OCI-LY3 (cell line): ENCODE data around the gene FNIP2.

ENCODE experiments used
- H2AFZ ChIP-seq: fragments of 200-600, 300-600 bp; shearing (Covaris generic); 2 replicates; pipeline ENCODE4 v1.6.0; 2014; ENCODE audit warnings: antibody characterized with exemption, low read depth, low read length
- H3K27ac ChIP-seq: fragments of 200-600, 300-600 bp; sonication (generic); 2 replicates; pipeline ENCODE4 v1.5.1; 2014; ENCODE audit warnings: mild to moderate bottlenecking, low read length, moderate library complexity, mixed read lengths
- H3K27me3 ChIP-seq: fragments of 200-600, 300-600 bp; sonication (generic); 2 replicates; pipeline ENCODE4 v1.6.1; 2014; ENCODE audit warnings: low read depth, low read length, mixed read lengths
- H3K36me3 ChIP-seq: fragments of 200-600, 300-600 bp; sonication (generic); replicated peaks from 2 replicates; pipeline ENCODE3; 2014; ENCODE audit warnings: low read depth, low read length, mixed read lengths
- H3K4me1 ChIP-seq: fragments of 300-600, 200-600 bp; sonication (generic); 2 replicates; pipeline ENCODE4 v1.6.1; 2014; ENCODE audit warnings: low read length, mixed read lengths
- H3K4me2 ChIP-seq: fragments of 200-600, 300-600 bp; sonication (generic); 2 replicates; pipeline ENCODE4 v1.6.1; 2014; ENCODE audit warnings: low read length, mixed read lengths
- H3K4me3 ChIP-seq: fragments of 300-600, 200-600 bp; sonication (generic); 2 replicates; pipeline ENCODE4 v1.5.1; 2014; ENCODE audit warnings: antibody characterized with exemption, mild to moderate bottlenecking, low read length, moderate library complexity
- H3K79me2 ChIP-seq: fragments of 300-600, 200-600 bp; shearing (Covaris generic); 2 replicates; pipeline ENCODE4 v1.6.1; 2014; ENCODE audit warnings: mild to moderate bottlenecking, low read length, mixed read lengths
- H3K9ac ChIP-seq: fragments of 300-600, 200-600 bp; shearing (Covaris generic); 2 replicates; pipeline ENCODE4 v1.6.0; 2014; ENCODE audit warnings: mild to moderate bottlenecking, low read length, moderate library complexity
- H3K9me3 ChIP-seq: fragments of 200-600, 300-600 bp; shearing (Covaris generic); 2 replicates; pipeline ENCODE4 v1.6.1; 2014; ENCODE audit warnings: low read length, mixed read lengths; ENCODE audit not compliant: insufficient read depth
- H4K20me1 ChIP-seq: fragments of 200-600, 300-600 bp; sonication (generic); 2 replicates; pipeline ENCODE4 v1.6.1; 2016; ENCODE audit warnings: low read length, mixed read lengths; ENCODE audit not compliant: insufficient read depth
- EZH2phosphoT487 ChIP-seq: fragments of 200-600 bp; shearing (Covaris generic); IDR thresholded peaks from 2 replicates; pipeline ENCODE4 v1.6.1; 2018; ENCODE audit warnings: antibody characterized with exemption, mixed run types, low read depth
- TF ChIP-seq, protein P1 (sequence below): fragments of 200-600, 300-600 bp; sonication (generic); IDR thresholded peaks from 2 replicates; pipeline ENCODE4 v1.5.1; 2014; ENCODE audit warnings: antibody characterized with exemption, low read length, low read depth

Gene FNIP2

GRCh38 chr4:158930639-158930972, 161.8 kb downstream of the FNIP2 start:
- H3K4me2 ChIP-seq: no peak overlapping the region
- H3K79me2 ChIP-seq: no peaks in the 10 kb centered on the region
- H3K9ac ChIP-seq: no peak overlapping the region
- no peaks in the 10 kb centered on the region for H3K27me3 ChIP-seq
- H3K4me1 ChIP-seq: no peaks in the 10 kb centered on the region
- H3K9me3 ChIP-seq: no peaks in the 10 kb centered on the region
- no peaks in the 10 kb centered on the region for H3K36me3 ChIP-seq
- H2AFZ ChIP-seq: no peak overlapping the region
- H3K4me3 ChIP-seq: no peak overlapping the region
- TF ChIP-seq, protein P1, sequence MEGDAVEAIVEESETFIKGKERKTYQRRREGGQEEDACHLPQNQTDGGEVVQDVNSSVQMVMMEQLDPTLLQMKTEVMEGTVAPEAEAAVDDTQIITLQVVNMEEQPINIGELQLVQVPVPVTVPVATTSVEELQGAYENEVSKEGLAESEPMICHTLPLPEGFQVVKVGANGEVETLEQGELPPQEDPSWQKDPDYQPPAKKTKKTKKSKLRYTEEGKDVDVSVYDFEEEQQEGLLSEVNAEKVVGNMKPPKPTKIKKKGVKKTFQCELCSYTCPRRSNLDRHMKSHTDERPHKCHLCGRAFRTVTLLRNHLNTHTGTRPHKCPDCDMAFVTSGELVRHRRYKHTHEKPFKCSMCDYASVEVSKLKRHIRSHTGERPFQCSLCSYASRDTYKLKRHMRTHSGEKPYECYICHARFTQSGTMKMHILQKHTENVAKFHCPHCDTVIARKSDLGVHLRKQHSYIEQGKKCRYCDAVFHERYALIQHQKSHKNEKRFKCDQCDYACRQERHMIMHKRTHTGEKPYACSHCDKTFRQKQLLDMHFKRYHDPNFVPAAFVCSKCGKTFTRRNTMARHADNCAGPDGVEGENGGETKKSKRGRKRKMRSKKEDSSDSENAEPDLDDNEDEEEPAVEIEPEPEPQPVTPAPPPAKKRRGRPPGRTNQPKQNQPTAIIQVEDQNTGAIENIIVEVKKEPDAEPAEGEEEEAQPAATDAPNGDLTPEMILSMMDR: no peak
- TF ChIP-seq EZH2phosphoT487: no peak
- H3K27ac ChIP-seq: no peak overlapping the region
- H4K20me1 ChIP-seq: no peaks in the 10 kb centered on the region

GRCh38 chr4:158933236-158933635, 164.4 kb downstream of the FNIP2 start:
- H3K27ac ChIP-seq: no peak overlapping the region
- no peak overlapping the region for H3K9ac ChIP-seq
- no peak for TF ChIP-seq EZH2phosphoT487
- TF ChIP-seq, protein P1: no peak
- no peak overlapping the region for H3K4me2 ChIP-seq
- no peaks in the 10 kb centered on the region for H4K20me1 ChIP-seq
- no peak overlapping the region for H3K4me3 ChIP-seq
- H3K27me3 ChIP-seq: peaks cover 7% of the 10 kb centered on the region; the same call in 1 of the 2 replicates
- no peaks in the 10 kb centered on the region for H3K36me3 ChIP-seq
- no peaks in the 10 kb centered on the region for H3K4me1 ChIP-seq
- H2AFZ ChIP-seq: no peak overlapping the region
- H3K9me3 ChIP-seq: no peaks in the 10 kb centered on the region
- no peaks in the 10 kb centered on the region for H3K79me2 ChIP-seq

- TF ChIP-seq, protein P1: no peak
- TF ChIP-seq EZH2phosphoT487: no peak
- no peaks in the 10 kb centered on the region for H3K36me3 ChIP-seq
- no peak overlapping the region for H2AFZ ChIP-seq
- H3K4me1 ChIP-seq: no peaks in the 10 kb centered on the region
- H3K27ac ChIP-seq: no peak overlapping the region
- H3K27me3 ChIP-seq: peaks cover 11% of the 10 kb centered on the region; the same call in 1 of the 2 replicates
- H3K4me2 ChIP-seq: no peak overlapping the region
- no peaks in the 10 kb centered on the region for H4K20me1 ChIP-seq
- no peak overlapping the region for H3K4me3 ChIP-seq
- H3K9ac ChIP-seq: no peak overlapping the region
- no peaks in the 10 kb centered on the region for H3K79me2 ChIP-seq
- no peaks in the 10 kb centered on the region for H3K9me3 ChIP-seq
Measured at GRCh38 chr4:158934996-158935669, 166.3 kb downstream of the FNIP2 start.

DNA sequence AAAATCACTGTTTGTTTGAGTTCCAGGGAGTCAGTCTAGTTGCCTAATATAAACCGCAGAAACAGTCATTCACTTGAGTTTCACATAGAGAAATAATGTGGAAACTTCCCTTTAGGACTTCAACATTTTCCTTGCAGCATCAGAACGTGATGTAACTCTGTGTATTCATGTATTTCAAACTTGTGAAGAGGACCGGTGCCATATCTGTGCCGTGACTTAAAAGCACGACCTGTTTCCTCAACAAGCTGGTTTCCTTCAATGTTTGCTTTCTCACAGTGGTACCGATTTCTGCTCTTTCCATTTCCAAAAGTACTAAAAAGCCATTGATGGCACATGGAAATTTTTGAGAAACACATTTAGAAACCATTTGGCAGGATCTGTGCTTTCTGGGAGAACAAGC, 167.4 kb downstream of the FNIP2 start:
- H3K27ac ChIP-seq: no peak overlapping the region
- H3K36me3 ChIP-seq: no peaks in the 10 kb centered on the region
- no peak overlapping the region for H3K9ac ChIP-seq
- H3K79me2 ChIP-seq: no peaks in the 10 kb centered on the region
- H3K4me1 ChIP-seq: no peaks in the 10 kb centered on the region
- peaks cover 11% of the 10 kb centered on the region; the same call in 1 of the 2 replicates for H3K27me3 ChIP-seq
- TF ChIP-seq, protein P1: no peak
- no peak for TF ChIP-seq EZH2phosphoT487
- no peaks in the 10 kb centered on the region for H3K9me3 ChIP-seq
- no peaks in the 10 kb centered on the region for H4K20me1 ChIP-seq
- H2AFZ ChIP-seq: no peak overlapping the region
- no peak overlapping the region for H3K4me3 ChIP-seq
- H3K4me2 ChIP-seq: no peak overlapping the region
